Esophagus squamous epithelium (tissue), 5 donors: ENCODE results near the gene LHFPL4. TPM values are rescaled to one million over a fixed set of nuclear protein-coding genes. Genes with fewer than 3 reads are reported as not detected.
"Not testable (repeated sequence)": the region's sequence is repeated elsewhere in the genome, so short reads cannot be mapped to it uniquely, and the experiment has no call there.

ENCODE experiments used
- DNase-seq: peaks from one replicate; lab custom pipeline; 2025; lab: John Stamatoyannopoulos, UW
- H3K27ac ChIP-seq, 4 donors: fragments of 200-600 bp; sonication (generic); one replicate each; pipeline ENCODE4 v1.5.1; 2016 to 2019; ENCODE audit warnings: mild to moderate bottlenecking in 1 of 4
- H3K27me3 ChIP-seq, 4 donors: fragments of 200-600 bp; sonication (generic); 1 replicate in 3 of 4; 2 replicates in 1 of 4; pipeline versions ENCODE4 v1.5.1 to v1.6.0; 2017 to 2021; ENCODE audit warnings: antibody characterized with exemption in 1 of 4
- H3K36me3 ChIP-seq, 3 donors: fragments of 200-600 bp; sonication (generic); one replicate each; pipeline ENCODE4 v1.5.1; 2016 to 2019
- H3K4me1 ChIP-seq, 3 donors: fragments of 200-600 bp; sonication (generic); one replicate each; pipeline ENCODE4 v1.5.1; 2017 to 2019
- H3K4me3 ChIP-seq, 4 donors: fragments of 200-600 bp; sonication (generic); 1 replicate in 3 of 4; 2 replicates in 1 of 4; pipeline ENCODE4 v1.5.1; 2016 to 2019; ENCODE audit warnings: mild to moderate bottlenecking in 2 of 4, moderate library complexity in 1 of 4
- H3K9me3 ChIP-seq, 3 donors: fragments of 200-600 bp; sonication (generic); one replicate each; pipeline ENCODE4 v1.5.1; 2016 to 2019
- CTCF ChIP-seq, 6 experiments: fragments of 450-650 bp in 4 of 6; fragments of 200-600 bp in 2 of 6; sonication (generic) in 2 of 6; IDR thresholded peaks; one replicate each; pipeline ENCODE4 v1.5.1; 2016 to 2019; ENCODE audit warnings: antibody characterized with exemption in 6 of 6, mild to moderate bottlenecking in 4 of 6, moderate library complexity in 4 of 6
- POLR2A ChIP-seq, 4 donors: fragments of 450-650 bp; IDR thresholded peaks; one replicate each; pipeline ENCODE4 v1.6.1; 2017; ENCODE audit warnings: antibody characterized with exemption in 4 of 4, mild to moderate bottlenecking in 4 of 4, moderate library complexity in 3 of 4
- WGBS, 2 donors: methylation state at CpG; one replicate each; pipeline ENCODE4 v1.1.5; 2018; 5-methylcytosine and 5-hydroxymethylcytosine counted together
- intact Hi-C: fragments of 100-400 bp; cut with DNase I; formaldehyde crosslinking; loops from one replicate; pipeline ENCODE4 v1.15.0; 2022
- total RNA-seq, 4 donors: library from RNA; depleted of rRNA; stranded (reverse); fragments of >200 nt; gene quantifications; one replicate each; pipeline ENCODE4 v1.1.0, GENCODE V29; 2016
- donor health status: DM: yes; HTN: yes; CAD: no.

Gene LHFPL4
- total RNA-seq: under 1 TPM in 1 of 4 donors, not detected in 3; 0.23 TPM

- Histone ChIP-seq H3K4me1 (peaks cover 0 to 10% (median 0%) of the 10 kb centered on the region in 3 donors), H3K27ac (no peak within 1 kb of the TSS), H3K27me3 (peaks cover 0 to 74% (median 4%) of the 10 kb centered on the region in 4 donors), H3K9me3 (no peaks in the 10 kb centered on the region), H3K36me3 (no peaks in the 10 kb centered on the region), H3K4me3 (peak within 1 kb of the TSS in 1 of 4 donors; percentile 43)
- intact Hi-C loops: no loop called here
- no peak for DNase-seq
- 10 to 11% methylated on average over 14 to 27 of the region's 75 CpGs for WGBS, 2 donors
- TF ChIP-seq CTCF (IDR thresholded peaks at IDR 0.05): no peak
- TF ChIP-seq POLR2A (IDR thresholded peaks at IDR 0.05): no peak
These were observed at the start of gene LHFPL4 for GRCh38 chr3:9553021-9553947. Gene LHFPL4 (minus strand): TSS chr3:9553822. CDS start chr3:9552679, 1,143 bp downstream.

DNA sequence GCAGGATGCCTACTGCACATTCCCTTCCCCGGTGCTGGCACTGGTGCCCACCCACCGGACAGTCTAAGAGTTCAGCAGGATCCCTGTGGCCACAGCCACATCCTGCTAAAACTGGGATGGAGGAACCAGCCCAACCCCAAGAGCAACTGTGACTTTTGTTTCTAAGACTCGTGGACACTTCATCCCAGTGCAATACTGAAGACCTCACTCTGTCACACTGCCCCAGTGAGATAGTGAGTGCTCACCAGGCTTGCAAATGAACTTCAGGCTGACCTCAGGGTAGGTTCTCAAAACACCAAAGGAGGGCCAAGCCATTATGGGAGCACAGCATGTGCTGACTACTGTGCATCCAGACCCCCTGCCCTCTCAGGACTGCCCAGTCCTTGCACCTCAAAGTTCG is 49.0 kb upstream of the LHFPL4 start:
- no peak overlapping the region for H3K4me3 ChIP-seq
- TF ChIP-seq CTCF (IDR thresholded peaks at IDR 0.05): no peak
- TF ChIP-seq POLR2A (IDR thresholded peaks at IDR 0.05): no peak
- H3K27ac ChIP-seq: no peak overlapping the region
- peaks cover 0 to 9% (median 0%) of the 10 kb centered on the region in 3 donors for H3K4me1 ChIP-seq
- H3K27me3 ChIP-seq: peaks cover 0 to 32% (median 0%) of the 10 kb centered on the region in 4 donors
- peaks cover 0 to 22% (median 9%) of the 10 kb centered on the region in 3 donors for H3K9me3 ChIP-seq
- DNase-seq: no peak
- WGBS, 2 donors: 61 to 95% methylated on average over 2 to 4 of the region's 4 CpGs
- no peaks in the 10 kb centered on the region for H3K36me3 ChIP-seq
- intact Hi-C loops: no loop called here

GRCh38 chr3:9601006-9601581 is 47.5 kb upstream of the LHFPL4 start:
- H3K27ac ChIP-seq, H3K36me3 ChIP-seq, H3K4me1 ChIP-seq, DNase-seq, intact Hi-C loops: not testable (repeated sequence)
- peak overlapping the region; percentile 3 to 53 (median 20) for H3K4me3 ChIP-seq
- peaks cover 0 to 32% (median 0%) of the 10 kb centered on the region in 4 donors for H3K27me3 ChIP-seq
- WGBS, 2 donors: 55 to 80% methylated on average over 15 to 20 of the region's 24 CpGs
- peaks cover 0 to 16% (median 8%) of the 10 kb centered on the region in 3 donors for H3K9me3 ChIP-seq

GRCh38 chr3:9600597-9600996 is 47.0 kb upstream of the LHFPL4 start:
- no peak for TF ChIP-seq POLR2A (IDR thresholded peaks at IDR 0.05)
- TF ChIP-seq CTCF (IDR thresholded peaks at IDR 0.05): no peak
- Histone ChIP-seq H3K36me3 (no peaks in the 10 kb centered on the region), H3K4me3 (peak overlapping the region; percentile 3 to 53 (median 20)), H3K27ac (no peak overlapping the region), H3K27me3 (peaks cover 0 to 32% (median 0%) of the 10 kb centered on the region in 4 donors), H3K4me1 (peaks cover 0 to 9% (median 0%) of the 10 kb centered on the region in 3 donors), H3K9me3 (peaks cover 0 to 11% (median 4%) of the 10 kb centered on the region in 3 donors)
- WGBS, 2 donors: 0 to 7% methylated on average over 2 to 30 of the region's 42 CpGs
- DNase-seq: no peak
- intact Hi-C loops: no loop called here

DNA sequence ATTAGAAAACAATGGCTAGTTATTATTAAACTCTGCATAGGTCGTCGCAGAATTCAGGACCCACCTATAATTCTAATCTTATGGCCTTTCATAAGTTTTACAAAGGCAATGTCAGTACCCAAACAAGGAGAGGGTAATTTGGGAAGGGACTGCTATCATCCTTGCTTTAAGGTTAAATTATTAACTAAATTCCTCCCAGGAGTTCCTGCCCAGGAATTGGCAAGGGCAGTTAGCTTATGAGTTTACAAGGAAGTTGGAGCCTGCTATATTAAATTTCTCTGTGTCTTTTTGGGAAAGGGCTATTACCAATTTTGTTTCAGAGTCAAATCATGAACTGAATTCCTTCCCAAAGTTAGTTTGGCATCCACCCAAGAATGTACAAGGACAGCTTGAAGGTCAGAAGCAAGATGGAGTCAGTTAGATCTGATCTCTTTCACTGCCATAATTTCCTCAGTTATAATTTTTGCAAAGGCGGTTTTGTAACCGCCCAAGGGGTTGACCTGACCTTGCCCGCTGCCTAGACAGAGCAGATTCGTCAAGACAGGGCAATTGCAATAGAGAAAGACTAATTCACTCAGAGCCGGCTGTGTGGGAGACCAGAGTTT is 45.3 kb upstream of the LHFPL4 start:
- H3K36me3 ChIP-seq: no peaks in the 10 kb centered on the region
- H3K4me3 ChIP-seq: no peak overlapping the region
- peaks cover 0 to 9% (median 0%) of the 10 kb centered on the region in 3 donors for H3K4me1 ChIP-seq
- DNase-seq: no peak
- WGBS, 2 donors: 74 to 80% methylated on average over 4 to 7 of the region's 7 CpGs
- intact Hi-C loops: no loop called here
- no peak for TF ChIP-seq POLR2A (IDR thresholded peaks at IDR 0.05)
- no peak for TF ChIP-seq CTCF (IDR thresholded peaks at IDR 0.05)
- H3K9me3 ChIP-seq: peaks cover 0 to 7% (median 0%) of the 10 kb centered on the region in 3 donors
- peaks cover 0 to 32% (median 0%) of the 10 kb centered on the region in 4 donors for H3K27me3 ChIP-seq
- H3K27ac ChIP-seq: no peak overlapping the region
